Erythroblast (primary cell): ENCODE measurements around the gene VBP1.

Source experiments
- GATA1 ChIP-seq: IDR thresholded peaks from 2 replicates; pipeline ENCODE4 v1.6.1; 2011; ENCODE audit warnings: low read depth, mild to moderate bottlenecking, control low read depth, low read length, moderate library complexity
- POLR2A ChIP-seq: IDR thresholded peaks from 2 replicates; pipeline ENCODE4 v1.6.1; 2011; ENCODE audit warnings: mild to moderate bottlenecking, low read length

DNA sequence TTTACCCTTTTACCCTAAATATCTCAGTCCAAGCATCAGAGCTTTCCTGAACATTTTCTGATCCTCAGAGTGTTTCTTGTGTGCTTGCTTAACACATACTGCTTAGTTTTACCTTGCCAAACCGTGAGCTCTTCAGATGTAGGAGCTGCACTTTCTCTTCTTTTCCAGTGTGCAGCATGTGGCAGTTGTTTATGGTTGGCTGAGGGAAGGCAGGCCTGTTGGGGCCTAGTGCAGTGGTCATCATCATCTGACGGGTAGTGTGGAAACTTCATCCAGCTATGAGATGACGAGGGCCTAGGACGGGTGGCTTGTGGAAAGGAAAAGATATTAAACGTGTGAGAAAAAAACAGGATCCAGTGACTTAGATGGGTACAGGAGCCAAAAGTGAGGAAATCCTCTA lies 21.5 kb downstream of the VBP1 start:
- no peak for TF ChIP-seq POLR2A
- no peak for TF ChIP-seq GATA1
